ENCODE data around the gene MTCL1.

- TF ChIP-seq SUZ12 (IDR thresholded peaks at IDR 0.05) (no peak), TARDBP (IDR thresholded peaks at IDR 0.05) (no peak), PKNOX1 (IDR thresholded peaks at IDR 0.05) (no peak), ZNF384 (IDR thresholded peaks at IDR 0.05) (no peak)
Measured at GRCh38 chr18:8806798-8807487, 101.6 kb downstream of the MTCL1 start.
